A549 (cell line): ENCODE measurements around the gene TTC13. TPM values are rescaled to one million over a fixed set of nuclear protein-coding genes. Genes with fewer than 3 reads are reported as not detected.

ENCODE experiments used
- ATAC-seq, 2 experiments: fragments of 200-7000 bp in 1 of 2; fragments of >200 bp in 1 of 2; cut with Nextera tagmentation in 1 of 2; cut with Tn5 transposase in 1 of 2; 3 replicates each; pipeline versions ENCODE4 v1.8.0 to v1.9.1; 2018 to 2020; ENCODE audit warnings: mild to moderate bottlenecking in 1 of 2, moderate library complexity in 1 of 2
- CTCF ChIA-PET: fragments of 300-600 bp; sonication (Branson Sonifier 250); formaldehyde crosslinking; extraction: SDS; loops from one replicate; lab custom pipeline; 2021; ENCODE audit warnings: antibody characterized with exemption, inconsistent platforms; lab: Yijun Ruan, JAX
- POLR2A ChIA-PET: fragments of 350-600 bp; formaldehyde crosslinking; extraction: SDS; loops from one replicate; lab custom pipeline; 2021; ENCODE audit warnings: antibody characterized with exemption, inconsistent platforms; lab: Yijun Ruan, JAX
- DNase-seq, 2 experiments: peaks; one replicate each; pipeline versions ENCODE4 v3.0.0 to v3.0.0-alpha.2; 2011 to 2016; ENCODE audit warnings: low read depth in 1 of 2, low spot score in 1 of 2
- FAIRE-seq: peaks from 2 replicates; lab custom pipeline; 2011; peaks lifted over from hg19 to GRCh38; lab: Jason Lieb, UNC
- H3K27ac ChIP-seq, 2 experiments: fragments of >200 bp; sonication (Bioruptor Twin); formaldehyde crosslinking; 3 replicates each; pipeline ENCODE4 v1.5.1; 2016 to 2017
- H3K4me1 ChIP-seq: fragments of >200 bp; sonication (Bioruptor Twin); formaldehyde crosslinking; 3 replicates; pipeline ENCODE4 v1.6.1; 2016
- H3K4me2 ChIP-seq: fragments of >200 bp; sonication (Bioruptor Twin); formaldehyde crosslinking; 3 replicates; pipeline ENCODE4 v1.6.1; 2016
- H3K4me3 ChIP-seq: fragments of >200 bp; sonication (Bioruptor Twin); formaldehyde crosslinking; 3 replicates; pipeline ENCODE4 v1.5.1; 2016
- H3K9me3 ChIP-seq: fragments of >200 bp; sonication (Bioruptor Twin); formaldehyde crosslinking; 3 replicates; pipeline ENCODE4 v1.6.1; 2016
- BHLHE40 ChIP-seq: IDR thresholded peaks from 2 replicates; pipeline ENCODE4 v1.6.1; 2012; ENCODE audit warnings: low read depth, low read length, inconsistent platforms
- CHD2 ChIP-seq: fragments of 150-350 bp; IDR thresholded peaks from 2 replicates; pipeline ENCODE4 v1.6.1; 2014; ENCODE audit warnings: low read length; ENCODE audit not compliant: partially characterized antibody
- EHF ChIP-seq: fragments of 250-450 bp; sonication (Bioruptor Pico); IDR thresholded peaks from 2 replicates; pipeline ENCODE4 v1.5.0; 2020; ENCODE audit warnings: mild to moderate bottlenecking
- EHMT2 ChIP-seq: fragments of 200-600 bp; sonication (generic); IDR thresholded peaks from 2 replicates; pipeline ENCODE4 v1.6.1; 2016; ENCODE audit warnings: antibody characterized with exemption, low read depth, mild to moderate bottlenecking, moderate library complexity
- EP300 ChIP-seq, 2 experiments: fragments of >200 bp; sonication (Bioruptor Twin); formaldehyde crosslinking; IDR thresholded peaks; 2 replicates in 1 of 2; 3 replicates in 1 of 2; pipeline ENCODE4 v1.6.1; 2016 to 2017
- FOSL2 ChIP-seq, 2 experiments: fragments of 450-650 bp in 1 of 2; fragments of >200 bp in 1 of 2; sonication (Bioruptor Twin) in 1 of 2; formaldehyde crosslinking; IDR thresholded peaks; 2 replicates each; pipeline versions ENCODE4 v1.5.0 to v1.6.1; 2016 to 2020; ENCODE audit warnings: mild to moderate bottlenecking in 1 of 2, moderate library complexity in 1 of 2
- FOXS1 ChIP-seq: fragments of 250-450 bp; sonication (Bioruptor Pico); IDR thresholded peaks from 2 replicates; pipeline ENCODE4 v1.5.0; 2020; ENCODE audit warnings: mild to moderate bottlenecking, moderate library complexity
- HEYL ChIP-seq: fragments of 250-450 bp; sonication (Bioruptor Pico); IDR thresholded peaks from 2 replicates; pipeline ENCODE4 v1.8.0; 2021; ENCODE audit warnings: mild to moderate bottlenecking, moderate library complexity
- HOXB13 ChIP-seq: fragments of 250-450 bp; sonication (Bioruptor Pico); IDR thresholded peaks from 2 replicates; pipeline ENCODE4 v1.5.0; 2020; ENCODE audit warnings: low read depth, mild to moderate bottlenecking, moderate library complexity
- JUNB ChIP-seq: fragments of >200 bp; sonication (Bioruptor Twin); formaldehyde crosslinking; IDR thresholded peaks from 2 replicates; pipeline ENCODE4 v1.6.1; 2016
- MAFK ChIP-seq: fragments of 450-650 bp; IDR thresholded peaks from 2 replicates; pipeline ENCODE4 v1.6.1; 2014; ENCODE audit not compliant: partially characterized antibody
- PHF8 ChIP-seq: fragments of 200-600 bp; sonication (generic); IDR thresholded peaks from 2 replicates; pipeline ENCODE4 v1.6.1; 2016; ENCODE audit warnings: low read depth, mild to moderate bottlenecking, antibody characterized with exemption, moderate library complexity, borderline replicate concordance
- POLR2A ChIP-seq: IDR thresholded peaks from 2 replicates; pipeline ENCODE4 v1.6.1; 2012; ENCODE audit warnings: mild to moderate bottlenecking, low read length
- POLR2AphosphoS2 ChIP-seq: conservative IDR thresholded peaks from 2 replicates; pipeline ENCODE4 v1.6.1; 2012; ENCODE audit warnings: low read length, improper control_type of control experiment, inconsistent platforms
- RCOR1 ChIP-seq: fragments of 150-350 bp; IDR thresholded peaks from 2 replicates; pipeline ENCODE4 v1.6.1; 2014; ENCODE audit warnings: antibody characterized with exemption, low read length, low read depth
- SREBF2 ChIP-seq: fragments of 450-650 bp; IDR thresholded peaks from 2 replicates; pipeline ENCODE4 v1.6.1; 2014; ENCODE audit warnings: mild to moderate bottlenecking, moderate library complexity
- WGBS: methylation state at CpG from one replicate; pipeline ENCODE4 v1.1.6; 2017; ENCODE audit errors: missing lambda C conversion rate; 5-methylcytosine and 5-hydroxymethylcytosine counted together
- polyA plus RNA-seq, 4 experiments: library from polyadenylated mRNA; depleted of rRNA in 3 of 4; stranded (reverse); fragments of >200 nt; fragmentation: RNase III in 1 of 4; extraction: RNeasy Plus Mini Kit Qiagen cat#74134 plus additional on column Dnase treatment in 1 of 4; gene quantifications; 2 replicates in 3 of 4; 3 replicates in 1 of 4; pipeline ENCODE4 v1.2.3, GENCODE V29; 2011 to 2017
- TF ChIP-seq, protein P1 (sequence below): fragments of 200-600 bp; sonication (generic); IDR thresholded peaks from 2 replicates; pipeline ENCODE4 v1.6.1; 2016; ENCODE audit warnings: antibody characterized with exemption, mild to moderate bottlenecking, moderate library complexity

TTC13 gene
- polyA plus RNA-seq, 2 of the 4 experiments (the other 2 are of a cell fraction): 12.5 to 22.7 TPM

DNA sequence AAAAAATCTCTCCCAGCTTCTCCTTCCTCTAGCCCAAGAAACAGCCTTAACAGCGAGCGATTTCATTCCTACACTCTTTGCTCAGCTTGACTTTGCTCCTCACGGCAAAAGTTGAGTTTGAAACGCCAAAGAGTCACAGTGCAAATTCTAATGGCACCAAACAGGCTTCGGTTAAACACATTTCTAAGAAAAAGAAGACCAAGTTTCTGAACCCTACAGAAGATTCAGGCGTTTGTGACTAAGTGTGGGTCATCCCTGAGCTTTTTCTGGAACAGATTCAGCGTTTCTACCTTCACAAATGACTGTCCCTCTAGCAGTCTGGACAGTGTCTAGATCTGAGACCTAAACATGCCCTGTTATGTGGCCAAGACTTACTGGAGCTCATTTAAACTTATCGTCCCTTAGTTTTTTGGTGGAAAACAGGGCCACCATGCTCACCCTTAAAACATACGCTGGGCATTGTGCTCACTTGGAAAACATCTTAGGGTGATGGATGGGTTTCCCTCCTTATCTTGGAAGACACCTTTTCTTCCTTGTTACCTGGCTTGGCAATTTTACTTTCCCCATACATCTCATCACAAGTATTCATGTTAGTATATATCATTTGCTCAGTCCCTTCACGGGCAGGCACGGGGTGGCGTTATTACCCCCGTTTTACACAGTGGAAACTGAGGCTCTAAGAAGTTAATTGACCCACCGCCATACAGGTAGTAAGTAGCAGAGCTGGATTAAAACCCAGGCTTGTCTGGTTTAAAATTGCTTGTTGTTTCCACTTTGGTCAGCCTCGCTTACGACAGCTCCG lies 111.4 kb downstream of the TTC13 start:
- TF ChIP-seq, protein P1, sequence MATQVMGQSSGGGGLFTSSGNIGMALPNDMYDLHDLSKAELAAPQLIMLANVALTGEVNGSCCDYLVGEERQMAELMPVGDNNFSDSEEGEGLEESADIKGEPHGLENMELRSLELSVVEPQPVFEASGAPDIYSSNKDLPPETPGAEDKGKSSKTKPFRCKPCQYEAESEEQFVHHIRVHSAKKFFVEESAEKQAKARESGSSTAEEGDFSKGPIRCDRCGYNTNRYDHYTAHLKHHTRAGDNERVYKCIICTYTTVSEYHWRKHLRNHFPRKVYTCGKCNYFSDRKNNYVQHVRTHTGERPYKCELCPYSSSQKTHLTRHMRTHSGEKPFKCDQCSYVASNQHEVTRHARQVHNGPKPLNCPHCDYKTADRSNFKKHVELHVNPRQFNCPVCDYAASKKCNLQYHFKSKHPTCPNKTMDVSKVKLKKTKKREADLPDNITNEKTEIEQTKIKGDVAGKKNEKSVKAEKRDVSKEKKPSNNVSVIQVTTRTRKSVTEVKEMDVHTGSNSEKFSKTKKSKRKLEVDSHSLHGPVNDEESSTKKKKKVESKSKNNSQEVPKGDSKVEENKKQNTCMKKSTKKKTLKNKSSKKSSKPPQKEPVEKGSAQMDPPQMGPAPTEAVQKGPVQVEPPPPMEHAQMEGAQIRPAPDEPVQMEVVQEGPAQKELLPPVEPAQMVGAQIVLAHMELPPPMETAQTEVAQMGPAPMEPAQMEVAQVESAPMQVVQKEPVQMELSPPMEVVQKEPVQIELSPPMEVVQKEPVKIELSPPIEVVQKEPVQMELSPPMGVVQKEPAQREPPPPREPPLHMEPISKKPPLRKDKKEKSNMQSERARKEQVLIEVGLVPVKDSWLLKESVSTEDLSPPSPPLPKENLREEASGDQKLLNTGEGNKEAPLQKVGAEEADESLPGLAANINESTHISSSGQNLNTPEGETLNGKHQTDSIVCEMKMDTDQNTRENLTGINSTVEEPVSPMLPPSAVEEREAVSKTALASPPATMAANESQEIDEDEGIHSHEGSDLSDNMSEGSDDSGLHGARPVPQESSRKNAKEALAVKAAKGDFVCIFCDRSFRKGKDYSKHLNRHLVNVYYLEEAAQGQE: no peak
- TF ChIP-seq POLR2AphosphoS2 (no peak), PHF8 (no peak), BHLHE40 (no peak), HEYL (CRISPR knock-in tag) (no peak)
- Histone ChIP-seq H3K4me2 (peak overlapping the region; percentile 100), H3K27ac (peak overlapping the region; percentile 86 to 93; a peak in 5 of 6 replicates), H3K9me3 (no peaks in the 10 kb centered on the region), H3K4me1 (peaks cover 26% of the 10 kb centered on the region), H3K4me3 (peak overlapping the region; percentile 94)
- DNase-seq (no peak), ATAC-seq (peak in 1 of 2 experiments; percentile 3; a peak in 1 of 6 replicates), FAIRE-seq (no peak)
- WGBS: 39% methylated on average over 17 of the region's 17 CpGs
- ChIA-PET POLR2A (interaction anchor here (1.1 to 1.6 kb wide), 2 partner anchors 13 to 16 kb away, joined by 3 to 5 read pairs; no protein-coding TSS in a partner anchor), CTCF (interaction anchor here (2.7 kb wide), 1 partner anchor 12 kb away, joined by 11 read pairs; no protein-coding TSS in a partner anchor)

DNA sequence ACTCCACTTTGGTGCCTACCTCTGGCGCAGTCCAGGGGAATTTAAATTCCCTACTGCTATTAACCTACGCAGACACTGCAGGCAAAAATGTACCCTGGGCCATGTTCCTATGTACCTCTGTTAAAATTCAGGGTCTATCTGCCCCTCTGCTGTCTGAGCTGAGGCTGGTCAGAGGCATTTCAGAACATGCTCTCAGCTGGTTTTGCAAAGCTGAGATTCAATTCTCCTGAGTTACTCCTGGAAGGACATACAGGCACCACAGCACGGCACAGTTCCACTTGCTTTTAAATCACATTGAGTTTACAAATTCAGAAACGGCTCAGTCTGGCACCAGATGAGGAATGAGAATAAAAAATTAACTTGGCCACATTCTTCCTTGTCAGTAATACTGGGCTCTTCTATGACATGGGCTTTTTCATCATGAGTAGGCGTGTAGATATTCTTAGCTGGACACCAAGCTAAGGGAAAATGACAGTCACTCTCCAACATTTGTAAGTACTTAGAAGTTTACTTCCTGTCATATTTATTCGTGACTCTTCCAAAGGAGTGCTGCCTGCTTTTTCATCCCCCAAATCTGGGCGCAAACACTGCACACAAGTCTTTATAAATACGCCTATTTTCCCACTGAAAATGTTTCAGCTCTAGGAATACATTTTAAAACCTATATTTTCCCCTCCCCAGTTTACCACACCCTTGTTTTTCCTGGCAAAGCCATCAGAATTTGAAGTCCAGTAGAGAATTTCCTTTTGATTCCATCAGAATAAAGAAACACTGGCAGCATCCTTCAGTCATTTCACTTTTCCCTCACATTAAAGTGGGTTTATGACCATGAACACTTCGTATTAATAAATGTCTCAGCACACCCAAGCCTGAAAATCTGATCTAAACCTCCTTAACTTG lies 112.2 kb downstream of the TTC13 start:
- WGBS: 83% methylated on average over 9 of the region's 9 CpGs
- peaks cover 26% of the 10 kb centered on the region for H3K4me1 ChIP-seq
- H3K27ac ChIP-seq: no peak overlapping the region
- no peak for ATAC-seq
- no peak for TF ChIP-seq EP300 (IDR thresholded peaks at IDR 0.05)
- no peak for TF ChIP-seq FOXS1
- TF ChIP-seq FOSL2 (IDR thresholded peaks at IDR 0.05): no peak
- TF ChIP-seq FOSL2 (CRISPR knock-in tag; IDR thresholded peaks at IDR 0.05): no peak
- TF ChIP-seq EHMT2: no peak
- no peak for TF ChIP-seq CHD2
- TF ChIP-seq RCOR1: no peak
- TF ChIP-seq, protein P1: no peak
- TF ChIP-seq JUNB: no peak
- TF ChIP-seq POLR2A: no peak
- TF ChIP-seq EHF (CRISPR knock-in tag): no peak
- TF ChIP-seq HOXB13 (CRISPR knock-in tag): no peak
- no peak for TF ChIP-seq MAFK
- TF ChIP-seq SREBF2: no peak
- FAIRE-seq: no peak
- H3K4me2 ChIP-seq: peak overlapping the region; percentile 100
- H3K4me3 ChIP-seq: no peak overlapping the region
- DNase-seq: peak in 1 of 2 experiments; percentile 10
- no peaks in the 10 kb centered on the region for H3K9me3 ChIP-seq
- ChIA-PET CTCF (interaction anchor here (2.7 kb wide), 1 partner anchor 11 kb away, joined by 11 read pairs; no protein-coding TSS in a partner anchor), POLR2A (interaction anchor here (1.1 kb wide), 1 partner anchor 13 kb away, joined by 3 read pairs; no protein-coding TSS in a partner anchor)
